SK-N-SH treated with all-trans-retinoic acid at 6 μM for 48 hours (cell line): ENCODE measurements around the gene SHC1.

Source experiments
- RARB ChIP-seq: fragments of 250-450 bp; sonication (Bioruptor Pico); IDR thresholded peaks from 2 replicates; pipeline ENCODE4 v1.8.0; 2021; ENCODE audit warnings: mild to moderate bottlenecking, moderate library complexity
- ZFP30 ChIP-seq: fragments of 450-650 bp; formaldehyde crosslinking; IDR thresholded peaks from 2 replicates; pipeline ENCODE4 v1.5.0; 2022; ENCODE audit warnings: mild to moderate bottlenecking, moderate library complexity
- ZNF70 ChIP-seq: fragments of 450-650 bp; formaldehyde crosslinking; IDR thresholded peaks from 2 replicates; pipeline ENCODE4 v1.5.0; 2020; ENCODE audit warnings: mild to moderate bottlenecking, moderate library complexity
- TF ChIP-seq, protein P1 (sequence below): fragments of 250-450 bp; sonication (Bioruptor Pico); IDR thresholded peaks from 2 replicates; pipeline ENCODE4 v1.8.0; 2020; ENCODE audit warnings: mild to moderate bottlenecking, moderate library complexity, borderline replicate concordance

- TF ChIP-seq, protein P1, sequence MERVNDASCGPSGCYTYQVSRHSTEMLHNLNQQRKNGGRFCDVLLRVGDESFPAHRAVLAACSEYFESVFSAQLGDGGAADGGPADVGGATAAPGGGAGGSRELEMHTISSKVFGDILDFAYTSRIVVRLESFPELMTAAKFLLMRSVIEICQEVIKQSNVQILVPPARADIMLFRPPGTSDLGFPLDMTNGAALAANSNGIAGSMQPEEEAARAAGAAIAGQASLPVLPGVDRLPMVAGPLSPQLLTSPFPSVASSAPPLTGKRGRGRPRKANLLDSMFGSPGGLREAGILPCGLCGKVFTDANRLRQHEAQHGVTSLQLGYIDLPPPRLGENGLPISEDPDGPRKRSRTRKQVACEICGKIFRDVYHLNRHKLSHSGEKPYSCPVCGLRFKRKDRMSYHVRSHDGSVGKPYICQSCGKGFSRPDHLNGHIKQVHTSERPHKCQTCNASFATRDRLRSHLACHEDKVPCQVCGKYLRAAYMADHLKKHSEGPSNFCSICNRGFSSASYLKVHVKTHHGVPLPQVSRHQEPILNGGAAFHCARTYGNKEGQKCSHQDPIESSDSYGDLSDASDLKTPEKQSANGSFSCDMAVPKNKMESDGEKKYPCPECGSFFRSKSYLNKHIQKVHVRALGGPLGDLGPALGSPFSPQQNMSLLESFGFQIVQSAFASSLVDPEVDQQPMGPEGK: no peak
- TF ChIP-seq ZNF70 (CRISPR knock-in tag) (no peak), RARB (CRISPR knock-in tag) (no peak), ZFP30 (CRISPR knock-in tag) (no peak)
Measured at GRCh38 chr1:154960446-154961136, 10.0 kb downstream of the SHC1 start.
